Osteoblast (primary cell): ENCODE data around the gene RAB12. TPM values are rescaled to one million over a fixed set of nuclear protein-coding genes. Genes with fewer than 3 reads are reported as not detected.

Experiments
- DNase-seq: peaks from one replicate; pipeline ENCODE4 v3.0.0; 2011; ENCODE audit warnings: low spot score, mixed read lengths; ENCODE audit not compliant: insufficient read length; ENCODE audit errors: missing footprints
- H2AFZ ChIP-seq: 2 replicates; pipeline ENCODE4 v1.6.0; 2011; ENCODE audit warnings: mild to moderate bottlenecking, low read length
- H3K27ac ChIP-seq: 2 replicates; pipeline ENCODE4 v1.5.1; 2011; ENCODE audit warnings: mild to moderate bottlenecking, low read depth, low read length, moderate library complexity
- H3K27me3 ChIP-seq: 2 replicates; pipeline ENCODE4 v1.6.0; 2012; ENCODE audit warnings: mild to moderate bottlenecking, control low read depth, inconsistent platforms, low read length, moderate library complexity; ENCODE audit not compliant: insufficient read depth
- H3K36me3 ChIP-seq: 2 replicates; pipeline ENCODE4 v1.5.1; 2011; ENCODE audit warnings: mild to moderate bottlenecking, low read length, control low read depth, moderate library complexity; ENCODE audit not compliant: insufficient read depth
- H3K4me1 ChIP-seq: 2 replicates; pipeline ENCODE4 v1.5.1; 2011; ENCODE audit warnings: mild to moderate bottlenecking, low read length, control low read depth, moderate library complexity; ENCODE audit not compliant: insufficient read depth
- H3K4me2 ChIP-seq: 2 replicates; pipeline ENCODE4 v1.6.0; 2011; ENCODE audit warnings: mild to moderate bottlenecking, low read length; ENCODE audit not compliant: insufficient read depth
- H3K4me3 ChIP-seq: fragments of 200-600 bp; sonication (generic); 3 replicates; pipeline ENCODE4 v1.5.1; 2012; ENCODE audit warnings: mild to moderate bottlenecking, low read length, inconsistent platforms; ENCODE audit not compliant: insufficient read depth
- H3K79me2 ChIP-seq: 2 replicates; pipeline ENCODE4 v1.6.0; 2012; ENCODE audit warnings: mild to moderate bottlenecking, low read length, control low read depth, inconsistent platforms; ENCODE audit not compliant: insufficient read depth
- H3K9me3 ChIP-seq: 2 replicates; pipeline ENCODE4 v1.5.1; 2011; ENCODE audit warnings: low read depth, low read length, control low read depth
- H4K20me1 ChIP-seq: 2 replicates; pipeline ENCODE4 v1.6.0; 2012; ENCODE audit warnings: mild to moderate bottlenecking, low read length, control low read depth; ENCODE audit not compliant: insufficient read depth
- CTCF ChIP-seq: IDR thresholded peaks from 2 replicates; pipeline ENCODE4 v1.5.1; 2011; ENCODE audit warnings: mild to moderate bottlenecking, low read depth, low read length, moderate library complexity; ENCODE audit errors: extremely low read depth
- total RNA-seq: library from RNA; depleted of rRNA; stranded (reverse); fragments of >200 nt; gene quantifications from 2 replicates; pipeline ENCODE4 v1.2.3, GENCODE V29; 2012

RAB12 gene
- total RNA-seq, 1 donor = 49.2 TPM

- no peak overlapping the region for H2AFZ ChIP-seq
- no peaks in the 10 kb centered on the region for H3K79me2 ChIP-seq
- no peaks in the 10 kb centered on the region for H4K20me1 ChIP-seq
- no peaks in the 10 kb centered on the region for H3K4me1 ChIP-seq
- no peak overlapping the region for H3K4me2 ChIP-seq
- H3K4me3 ChIP-seq = no peak overlapping the region
- no peaks in the 10 kb centered on the region for H3K9me3 ChIP-seq
- H3K27me3 ChIP-seq = peaks cover 16% of the 10 kb centered on the region
- no peaks in the 10 kb centered on the region for H3K36me3 ChIP-seq
- no peak overlapping the region for H3K27ac ChIP-seq
- no peak for TF ChIP-seq CTCF
- peak; percentile 19 for DNase-seq
Observed at GRCh38 chr18:8586941-8587340, 22.3 kb upstream of the RAB12 start.

- H3K79me2 ChIP-seq = no peaks in the 10 kb centered on the region
- H3K4me2 ChIP-seq = no peak overlapping the region
- no peak overlapping the region for H3K27ac ChIP-seq
- no peak for DNase-seq
- no peaks in the 10 kb centered on the region for H3K36me3 ChIP-seq
- H2AFZ ChIP-seq = no peak overlapping the region
- H3K27me3 ChIP-seq = peaks cover 15% of the 10 kb centered on the region
- H4K20me1 ChIP-seq = no peaks in the 10 kb centered on the region
- no peaks in the 10 kb centered on the region for H3K9me3 ChIP-seq
- H3K4me1 ChIP-seq = no peaks in the 10 kb centered on the region
- H3K4me3 ChIP-seq = no peak overlapping the region
- TF ChIP-seq CTCF = no peak
Observed at GRCh38 chr18:8595445-8595844, 13.8 kb upstream of the RAB12 start.

GRCh38 chr18:8601277-8602032, 7.8 kb upstream of the RAB12 start:
- Histone ChIP-seq H3K27me3 (peaks cover 6% of the 10 kb centered on the region), H3K4me3 (no peak overlapping the region), H4K20me1 (no peaks in the 10 kb centered on the region), H3K4me2 (peak overlapping the region; percentile 58), H3K9me3 (no peaks in the 10 kb centered on the region), H3K36me3 (no peaks in the 10 kb centered on the region), H3K27ac (no peak overlapping the region), H3K79me2 (no peaks in the 10 kb centered on the region), H3K4me1 (peaks cover 6% of the 10 kb centered on the region), H2AFZ (peak overlapping the region; percentile 76)
- no peak for TF ChIP-seq CTCF
- no peak for DNase-seq

- no peak for TF ChIP-seq CTCF
- H3K4me1 ChIP-seq = peaks cover 6% of the 10 kb centered on the region
Observed at GRCh38 chr18:8602040-8602439, 7.2 kb upstream of the RAB12 start.

More at GRCh38 chr18:8602040-8602439, 7.2 kb upstream of the RAB12 start:
- Histone ChIP-seq H3K4me3 (no peak overlapping the region), H3K27ac (no peak overlapping the region), H3K4me2 (no peak overlapping the region), H3K36me3 (no peaks in the 10 kb centered on the region), H2AFZ (no peak overlapping the region), H4K20me1 (no peaks in the 10 kb centered on the region), H3K9me3 (no peaks in the 10 kb centered on the region), H3K27me3 (peaks cover 6% of the 10 kb centered on the region), H3K79me2 (no peaks in the 10 kb centered on the region)
- no peak for DNase-seq
